LHCN-M2 (cell line): ENCODE data around the gene RARB. TPM values are rescaled to one million over a fixed set of nuclear protein-coding genes. Genes with fewer than 3 reads are reported as not detected.

Experiments
- DNase-seq: peaks from one replicate; pipeline ENCODE4 v3.0.0-alpha.2; 2012; ENCODE audit warnings: low read depth
- total RNA-seq: library from RNA; depleted of rRNA; stranded (reverse); fragments of >200 nt; gene quantifications from 2 replicates; pipeline ENCODE4 v1.2.3, GENCODE V29; 2014

The RARB gene
- total RNA-seq, 1 experiment from 2014 or later: 0.29 TPM

- DNase-seq: no peak
Observed at GRCh38 chr3:25503898-25504301, 75.8 kb downstream of the RARB start.

GRCh38 chr3:25505581-25505980 lies 77.5 kb downstream of the RARB start:
- no peak for DNase-seq

- no peak for DNase-seq
Observed at GRCh38 chr3:25507811-25508210, 79.7 kb downstream of the RARB start.

GRCh38 chr3:25508433-25508832 lies 80.4 kb downstream of the RARB start:
- DNase-seq: peak; percentile 15

GRCh38 chr3:25508901-25509300 lies 80.8 kb downstream of the RARB start:
- peak; percentile 83 for DNase-seq

GRCh38 chr3:25510797-25511196 lies 82.7 kb downstream of the RARB start:
- no peak for DNase-seq

GRCh38 chr3:25511972-25512721 lies 84.1 kb downstream of the RARB start:
- no peak for DNase-seq

- peak; percentile 18 for DNase-seq
Observed at GRCh38 chr3:25513642-25514266, 85.7 kb downstream of the RARB start.

- DNase-seq: no peak
Observed at GRCh38 chr3:25515171-25515570, 87.1 kb downstream of the RARB start.

- DNase-seq: no peak
Observed at GRCh38 chr3:25520926-25521559, 93.0 kb downstream of the RARB start.

GRCh38 chr3:25527336-25527735 lies 99.3 kb downstream of the RARB start:
- DNase-seq: no peak

- DNase-seq: no peak
Observed at GRCh38 chr3:25527801-25528200, 99.7 kb downstream of the RARB start.

GRCh38 chr3:25531971-25532370 lies 103.9 kb downstream of the RARB start:
- DNase-seq: no peak

GRCh38 chr3:25532431-25533162 lies 104.5 kb downstream of the RARB start:
- DNase-seq: peak; percentile 7

- DNase-seq: no peak
Observed at GRCh38 chr3:25533399-25533798, 105.3 kb downstream of the RARB start.

GRCh38 chr3:25534007-25534406 lies 105.9 kb downstream of the RARB start:
- DNase-seq: no peak

GRCh38 chr3:25536521-25537391 lies 108.7 kb downstream of the RARB start:
- DNase-seq: no peak

GRCh38 chr3:25537516-25537915 lies 109.5 kb downstream of the RARB start:
- DNase-seq: no peak

- no peak for DNase-seq
Observed at GRCh38 chr3:25540273-25540672, 112.2 kb downstream of the RARB start.

- peak; percentile 13 for DNase-seq
Observed at GRCh38 chr3:25542492-25543039, 114.5 kb downstream of the RARB start.

GRCh38 chr3:25547103-25547502 lies 119.0 kb downstream of the RARB start:
- no peak for DNase-seq
